GM04503 (cell line): Measurements from ENCODE around the gene MMP17.
A peak's percentile ranks its signal among the peaks of the same experiment; 100 is the strongest.

Source experiments
- DNase-seq: peaks from one replicate; pipeline ENCODE4 v3.0.0-alpha.2; 2012; ENCODE audit warnings: low read depth

The MMP17 gene

GRCh38 chr12:131827961-131828534 lies at the start of gene MMP17:
MMP17 (plus strand) TSS chr12:131828393; CDS start chr12:131828495, 102 bp downstream.
- no peak for DNase-seq

DNA sequence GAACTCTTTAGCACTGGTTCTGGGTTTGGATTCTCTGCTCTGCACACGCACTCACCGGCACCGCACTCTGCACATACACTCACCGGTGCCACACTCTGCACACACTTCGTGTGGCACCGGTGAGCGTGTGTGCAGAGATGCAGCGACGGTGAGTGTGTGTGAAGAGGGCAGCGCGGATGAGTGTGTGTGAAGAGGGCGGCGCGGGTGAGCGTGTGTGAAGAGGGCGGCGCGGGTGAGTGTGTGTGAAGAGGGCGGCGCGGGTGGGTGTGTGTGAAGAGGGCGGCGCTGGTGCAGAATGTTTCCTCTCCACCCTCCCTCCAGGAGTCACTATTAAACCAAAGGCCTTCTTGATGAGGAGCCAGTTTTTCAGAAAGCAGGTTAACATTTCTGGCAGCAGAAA lies 49.2 kb upstream of the MMP17 start:
- DNase-seq, result no peak

GRCh38 chr12:131782061-131782460 lies 46.1 kb upstream of the MMP17 start:
- no peak for DNase-seq

GRCh38 chr12:131783915-131784541 lies 44.2 kb upstream of the MMP17 start:
- peak; percentile 37 for DNase-seq

DNA sequence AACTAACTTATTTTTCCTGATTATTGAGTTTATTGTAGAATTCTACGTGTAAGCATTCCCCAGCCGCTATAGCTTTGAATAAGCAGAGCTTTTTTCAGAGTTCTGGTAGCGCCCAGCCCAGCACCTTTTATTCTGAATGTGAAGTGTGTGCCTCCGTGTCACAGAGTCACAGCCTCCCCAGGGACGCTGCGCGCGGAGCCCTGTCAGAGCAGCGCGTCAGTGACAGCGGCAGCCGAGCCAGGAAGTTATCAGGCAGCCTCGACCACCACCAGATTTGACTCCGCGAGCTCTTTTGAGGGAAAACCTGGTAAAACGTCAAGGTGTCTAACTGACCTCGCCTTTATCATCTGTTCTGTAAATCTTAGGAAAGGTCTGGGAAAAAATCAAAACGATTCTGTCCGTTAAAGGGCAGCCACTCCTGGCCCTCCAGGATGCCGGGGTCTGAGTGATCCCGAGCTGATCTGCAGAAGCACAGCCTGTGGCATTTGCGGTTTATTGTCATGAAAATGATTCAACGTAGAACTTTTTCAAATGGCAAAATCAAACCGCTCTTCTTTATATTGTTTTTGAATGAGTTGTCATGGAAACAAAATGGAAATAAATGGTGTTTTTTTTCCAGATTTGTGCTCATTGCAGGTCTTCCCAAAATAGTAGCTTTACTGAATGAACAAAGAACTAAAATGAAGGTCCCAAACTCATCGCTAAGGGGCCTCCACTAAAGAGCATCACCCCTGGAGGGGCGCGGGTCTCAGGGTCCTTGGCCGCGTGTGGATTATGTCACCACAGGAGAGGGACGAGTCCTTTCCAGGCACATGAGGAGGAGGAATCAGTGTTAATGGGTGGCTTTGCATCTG lies 43.1 kb upstream of the MMP17 start:
- DNase-seq, result no peak

- DNase-seq, result no peak
Observed at GRCh38 chr12:131785763-131786330, 42.3 kb upstream of the MMP17 start.

GRCh38 chr12:131786331-131786730 lies 41.9 kb upstream of the MMP17 start:
- no peak for DNase-seq

GRCh38 chr12:131787143-131787660 lies 41.0 kb upstream of the MMP17 start:
- DNase-seq, result no peak

GRCh38 chr12:131788070-131788469 lies 40.1 kb upstream of the MMP17 start:
- no peak for DNase-seq

GRCh38 chr12:131789638-131790037 lies 38.6 kb upstream of the MMP17 start:
- DNase-seq, result no peak

DNA sequence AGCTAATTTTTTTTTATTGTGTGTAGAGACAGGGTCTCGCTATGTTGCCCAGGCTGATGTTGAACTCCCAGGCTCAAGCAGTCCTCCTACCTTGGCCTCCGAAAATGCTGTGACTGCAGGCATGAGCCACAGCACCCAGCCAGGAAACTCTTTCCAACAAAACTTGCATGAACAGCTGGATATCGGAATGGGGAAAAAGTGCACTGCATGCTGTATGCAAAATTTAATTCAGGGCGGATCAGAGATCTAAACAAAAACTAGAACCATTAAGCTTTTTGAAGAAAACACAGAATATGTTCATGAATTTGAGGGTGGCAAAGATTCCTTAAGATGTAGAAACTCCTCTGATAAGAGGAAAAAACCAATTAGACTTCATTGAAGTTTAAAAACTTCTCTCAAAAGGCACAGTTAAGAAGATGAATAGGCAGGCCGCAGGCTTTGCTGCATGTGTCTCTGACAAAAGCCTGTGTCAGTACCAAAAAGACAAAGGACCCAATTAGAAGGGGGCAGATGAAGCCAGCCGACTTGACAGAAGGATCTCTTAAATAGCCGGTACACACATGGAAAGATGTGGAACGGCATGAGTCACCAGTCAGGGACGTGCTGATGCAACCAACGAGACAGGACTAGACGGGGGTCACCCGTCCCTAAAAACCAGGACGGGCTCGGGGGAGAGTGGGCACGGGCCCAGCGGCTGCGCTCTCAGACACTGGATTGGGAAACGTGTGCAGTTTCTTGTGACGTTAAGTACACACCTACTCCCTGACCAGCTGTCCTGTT lies 34.8 kb upstream of the MMP17 start:
- DNase-seq, result peak; percentile 13

- no peak for DNase-seq
Observed at GRCh38 chr12:131794061-131794460, 34.1 kb upstream of the MMP17 start.

DNA sequence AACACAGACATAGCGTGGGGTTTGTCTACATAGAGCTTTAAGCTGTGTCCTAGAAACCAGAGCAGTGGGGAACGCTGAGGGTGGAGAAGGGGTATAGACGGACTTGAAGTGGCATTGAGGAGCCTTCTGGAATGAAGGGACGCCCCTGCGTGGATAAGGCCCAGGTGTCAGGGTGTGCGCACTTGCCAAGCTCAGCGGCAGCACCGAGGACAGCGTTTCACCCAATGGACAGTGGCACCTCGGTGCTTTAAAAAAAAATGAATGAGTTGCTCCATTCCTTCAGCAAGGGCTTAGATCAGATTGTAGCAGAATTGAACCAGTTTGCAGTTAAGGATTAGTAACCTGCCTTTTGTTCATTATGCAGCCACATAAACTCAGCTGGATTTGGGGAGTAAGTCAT lies 33.6 kb upstream of the MMP17 start:
- DNase-seq, result no peak

DNA sequence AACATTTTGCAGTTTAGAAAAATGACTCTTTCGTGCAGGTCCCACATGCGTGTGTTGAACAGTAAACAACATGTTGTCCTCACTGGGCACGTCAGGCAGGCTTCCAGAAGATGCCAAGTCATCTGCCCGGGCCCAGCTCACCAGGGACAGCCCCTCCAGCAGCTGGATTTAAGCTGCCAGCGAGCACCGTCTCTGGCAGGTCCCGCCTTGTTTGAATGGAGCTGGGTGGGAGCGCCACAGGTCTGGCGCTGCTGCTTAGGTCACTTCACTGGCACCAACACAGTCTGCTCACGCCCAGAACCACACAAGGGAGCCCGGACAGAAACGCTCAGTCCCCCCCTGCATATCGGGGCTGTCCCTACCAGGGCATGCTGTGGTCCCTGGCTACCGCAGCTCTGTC lies 33.1 kb upstream of the MMP17 start:
- no peak for DNase-seq

- no peak for DNase-seq
Observed at GRCh38 chr12:131795690-131796410, 32.3 kb upstream of the MMP17 start.

DNA sequence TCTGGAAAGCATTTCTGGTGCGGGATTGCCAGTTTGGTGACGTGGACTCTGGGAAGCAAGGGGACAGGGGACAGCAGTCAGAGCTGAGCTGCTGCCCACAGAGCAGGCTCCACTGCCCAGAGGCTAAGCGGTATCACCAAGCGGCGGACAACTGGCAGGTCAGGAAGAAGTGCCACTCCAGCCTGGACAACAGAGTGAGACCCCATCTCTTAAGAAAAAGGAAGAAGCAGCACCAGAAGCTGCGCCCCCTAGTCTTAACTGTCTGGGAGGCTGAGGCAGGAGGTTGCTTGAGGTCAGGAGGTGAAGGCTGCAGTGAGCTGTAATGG lies 31.8 kb upstream of the MMP17 start:
- DNase-seq, result no peak

- no peak for DNase-seq
Observed at GRCh38 chr12:131796754-131797587, 31.2 kb upstream of the MMP17 start.

- DNase-seq, result no peak
Observed at GRCh38 chr12:131797588-131797934, 30.6 kb upstream of the MMP17 start.

GRCh38 chr12:131799195-131799594 lies 29.0 kb upstream of the MMP17 start:
- DNase-seq, result no peak

DNA sequence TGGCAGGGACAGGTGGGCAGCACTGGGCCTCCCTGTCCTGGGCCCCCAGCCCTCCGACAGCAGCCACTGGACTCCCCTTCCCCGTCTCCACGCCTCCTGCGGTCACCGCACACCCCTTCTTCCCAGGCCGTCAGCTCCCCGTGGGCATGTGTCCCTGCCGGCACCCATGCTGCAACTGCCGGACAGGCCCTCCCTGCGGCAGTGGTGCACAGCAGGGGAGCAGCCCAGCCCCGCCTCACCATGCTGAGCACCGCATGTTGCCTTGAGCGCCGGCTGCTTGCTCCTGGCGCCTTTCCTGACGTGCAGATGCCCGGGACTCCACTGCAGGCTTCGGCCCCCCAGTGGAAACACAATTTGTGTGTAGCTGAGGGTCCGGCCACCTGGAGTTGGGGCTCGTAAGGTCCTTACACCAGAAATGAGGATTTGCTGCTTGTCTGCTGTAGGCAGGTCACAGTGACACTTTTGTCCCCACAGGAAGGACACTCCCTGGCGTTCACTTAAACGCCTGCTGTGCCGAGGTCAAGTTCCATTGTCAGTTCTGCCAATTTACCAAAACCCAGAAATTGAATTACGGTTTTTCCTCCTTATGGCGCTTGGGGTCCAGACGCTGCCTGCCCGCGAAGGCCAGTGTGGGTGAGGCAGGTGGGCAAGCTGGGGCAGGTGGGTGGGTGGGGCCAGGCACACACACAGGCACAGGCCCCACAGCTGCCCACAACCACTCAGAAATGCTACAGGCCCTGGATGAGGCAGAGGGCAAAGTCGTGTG lies 28.2 kb upstream of the MMP17 start:
- no peak for DNase-seq
